Measurements from ENCODE around the gene HOXC4. TPM values are rescaled to one million over a fixed set of nuclear protein-coding genes. Genes with fewer than 3 reads are reported as not detected.

HOXC4 gene
- total RNA-seq, 4 donors from 2014 or later: 0.51 to 2.0 (median 0.71) TPM

MicroRNA genes within 50 kb of the gene (microRNA counts, 767-probe panel; counts per million panel counts)
- microRNA hsa-miR-615-3p (356 to 448 counts per million in 2 donors), microRNA hsa-miR-615-5p (356 to 448 counts per million in 2 donors)

Small RNAs within 50 kb of the gene (microRNA-seq; reads per million reads assigned to microRNA genes)
- gene MIR615 (ENCODE audit: borderline replicate concordance in 2 of 2): 262 to 277 reads per million in 2 donors

Other genes starting within 250 kb of the HOXC4 start
- under 1 TPM in 2 of 4 donors, not detected in 2; 0.10 to 0.33 TPM for gene HOXC13, start 115.0 kb upstream of the HOXC4 start, total RNA-seq
- not detected for gene HOXC12, start 98.9 kb upstream of the HOXC4 start, total RNA-seq
- gene HOXC11, start 80.7 kb upstream of the HOXC4 start, total RNA-seq: 1 to 10 TPM in 1 of 4 donors, under 1 TPM in 3; 0.24 to 1.1 (median 0.44) TPM
- under 1 TPM in 3 of 4 donors, not detected in 1; 0.35 to 0.83 (median 0.56) TPM for gene HOTAIR, start 78.9 kb upstream of the HOXC4 start, total RNA-seq
- 10 to 100 TPM; 23.9 to 48.3 (median 40.3) TPM for gene HOXC10, start 68.7 kb upstream of the HOXC4 start, total RNA-seq
- 10 to 100 TPM; 13.6 to 37.7 (median 26.3) TPM for gene HOXC9, start 53.7 kb upstream of the HOXC4 start, total RNA-seq
- 1 to 10 TPM; 3.3 to 4.9 (median 3.8) TPM for gene HOXC8, start 44.9 kb upstream of the HOXC4 start, total RNA-seq
- 1 to 10 TPM; 1.0 to 4.7 (median 3.8) TPM for gene HOXC6, start 25.4 kb upstream of the HOXC4 start, total RNA-seq
- gene HOXC5, start 20.8 kb upstream of the HOXC4 start, total RNA-seq: 1 to 10 TPM in 1 of 4 donors, under 1 TPM in 1, not detected in 2; 0.36 to 1.4 TPM
- 10 to 100 TPM; 25.3 to 51.8 (median 35.4) TPM for gene SMUG1, start 135.2 kb downstream of the HOXC4 start, total RNA-seq
- 1 to 10 TPM; 7.9 to 8.9 (median 8.1) TPM for gene CBX5, start 226.3 kb downstream of the HOXC4 start, total RNA-seq
- gene HNRNPA1, start 226.9 kb downstream of the HOXC4 start, total RNA-seq: 100 to 1,000 TPM; 146 to 412 (median 186) TPM
- gene NFE2, start 247.2 kb downstream of the HOXC4 start, total RNA-seq: 1 to 10 TPM in 2 of 4 donors, under 1 TPM in 1, not detected in 1; 0.64 to 8.0 (median 1.8) TPM